Measurements from ENCODE around the gene GSTT2. TPM values are rescaled to one million over a fixed set of nuclear protein-coding genes. Genes with fewer than 3 reads are reported as not detected.
A peak's percentile ranks its signal among the peaks of the same experiment; 100 is the strongest.

Gene GSTT2
- total and polyA plus RNA-seq, 2 donors (not counting 3 experiments of a cell fraction or from before 2014, with no cell fraction given): 3.0 TPM; not detected in 1

DNA sequence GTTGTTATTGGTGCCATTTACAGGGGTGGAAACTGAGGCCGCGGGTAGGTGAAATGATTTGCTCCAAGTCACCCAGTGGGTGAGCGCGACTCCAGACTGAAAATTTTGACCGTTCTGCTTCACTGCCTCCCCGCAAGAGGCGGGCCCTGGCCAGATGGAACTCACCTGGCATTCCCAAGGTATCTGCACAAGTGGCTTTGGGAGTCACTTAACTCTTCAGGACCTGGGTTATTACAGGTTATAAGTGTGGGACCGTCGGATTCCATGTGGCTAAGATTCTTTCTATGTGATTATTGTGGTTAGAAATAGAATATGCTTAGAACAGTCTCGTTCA, 31.8 kb downstream of the GSTT2 start:
- H3K9me3 ChIP-seq (replicated peaks; ENCODE audit: control insufficient read depth, insufficient read depth, low read length): no peaks in the 10 kb centered on the region
- H3K9me1 ChIP-seq (replicated peaks; ENCODE audit: control insufficient read depth, extremely low read depth, insufficient read depth, low read length): no peaks in the 10 kb centered on the region
- H3K36me3 ChIP-seq (ENCODE audit: control insufficient read depth in 2 of 2, extremely low read depth in 1 of 2, insufficient read depth in 2 of 2, low read length in 2 of 2): no peaks in the 10 kb centered on the region
- intact Hi-C loops (cut with micrococcal nuclease) (loop anchor here (1.0 to 5.0 kb wide), 2 partner anchors 49 to 146 kb away; no protein-coding TSS in a partner anchor), dilution Hi-C loops (cut with MboI; ENCODE audit: extremely low pct_ligation_motif_present, low sequenced_read_pairs) (no loop called here)
- H3K4me1 ChIP-seq (ENCODE audit: control insufficient read depth, extremely low read depth, insufficient read depth, low read length): peaks cover 5% of the 10 kb centered on the region
- DNase-seq (ENCODE audit: low read depth, low spot score) (no peak), FAIRE-seq (peak; percentile 47)
- H3K27ac ChIP-seq (ENCODE audit: insufficient read depth, low read depth, low read length): peak overlapping the region; percentile 46
- H2AFZ ChIP-seq (ENCODE audit: low read depth, low read length): peak overlapping the region; percentile 81
- no peaks in the 10 kb centered on the region for H3K27me3 ChIP-seq (ENCODE audit: control insufficient read depth in 2 of 2, insufficient read depth in 2 of 2, low read length in 2 of 2)
- BruUV-seq (replicated peaks): no TSS peak
- CTCF ChIA-PET: interaction anchor here (0.7 to 1.1 kb wide), 3 partner anchors 34 to 163 kb away, joined by 3 to 4 read pairs (median 3); no protein-coding TSS in a partner anchor
- POLR2A ChIA-PET: no interaction called here
- H3K4me3 ChIP-seq (replicated peaks in 1 of 3; ENCODE audit: insufficient read depth in 1 of 3, low read depth in 1 of 3, low read length in 3 of 3): peak overlapping the region; percentile 78 to 93 (median 88)
- H3K79me2 ChIP-seq (ENCODE audit: control insufficient read depth, insufficient read depth, low read length): peaks cover 34% of the 10 kb centered on the region
- H3K9ac ChIP-seq (replicated peaks; ENCODE audit: extremely low read depth, insufficient read depth, low read length): peak overlapping the region; percentile 77
- no peaks in the 10 kb centered on the region for H4K20me1 ChIP-seq (replicated peaks; ENCODE audit: control insufficient read depth, extremely low read depth, insufficient read depth, low read length)
- TF ChIP-seq JUN (IDR thresholded peaks at IDR 0.05; ENCODE audit: borderline replicate concordance, insufficient read depth, insufficient read length, low read depth) (no peak), GATA2 (IDR thresholded peaks at IDR 0.05; ENCODE audit: insufficient read depth, insufficient read length, low read depth, low read length) (no peak), EZH2 (IDR thresholded peaks at IDR 0.05; ENCODE audit: borderline replicate concordance, low read depth, low read length, severe bottlenecking) (no peak), MYC (IDR thresholded peaks at IDR 0.05; ENCODE audit: low read depth, low read length) (no peak), POLR2AphosphoS5 (IDR thresholded peaks at IDR 0.05; ENCODE audit: insufficient read depth, low read depth, low read length) (no peak), FOS (IDR thresholded peaks at IDR 0.05; ENCODE audit: borderline replicate concordance, insufficient read depth, low read length) (no peak), POLR2A (IDR thresholded peaks at IDR 0.05; ENCODE audit: low read depth, low read length) (no peak)
- TF ChIP-seq, protein P1, sequence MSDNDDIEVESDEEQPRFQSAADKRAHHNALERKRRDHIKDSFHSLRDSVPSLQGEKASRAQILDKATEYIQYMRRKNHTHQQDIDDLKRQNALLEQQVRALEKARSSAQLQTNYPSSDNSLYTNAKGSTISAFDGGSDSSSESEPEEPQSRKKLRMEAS (IDR thresholded peaks at IDR 0.05; ENCODE audit: insufficient read depth, insufficient read length): no peak
- TF ChIP-seq, protein P2, sequence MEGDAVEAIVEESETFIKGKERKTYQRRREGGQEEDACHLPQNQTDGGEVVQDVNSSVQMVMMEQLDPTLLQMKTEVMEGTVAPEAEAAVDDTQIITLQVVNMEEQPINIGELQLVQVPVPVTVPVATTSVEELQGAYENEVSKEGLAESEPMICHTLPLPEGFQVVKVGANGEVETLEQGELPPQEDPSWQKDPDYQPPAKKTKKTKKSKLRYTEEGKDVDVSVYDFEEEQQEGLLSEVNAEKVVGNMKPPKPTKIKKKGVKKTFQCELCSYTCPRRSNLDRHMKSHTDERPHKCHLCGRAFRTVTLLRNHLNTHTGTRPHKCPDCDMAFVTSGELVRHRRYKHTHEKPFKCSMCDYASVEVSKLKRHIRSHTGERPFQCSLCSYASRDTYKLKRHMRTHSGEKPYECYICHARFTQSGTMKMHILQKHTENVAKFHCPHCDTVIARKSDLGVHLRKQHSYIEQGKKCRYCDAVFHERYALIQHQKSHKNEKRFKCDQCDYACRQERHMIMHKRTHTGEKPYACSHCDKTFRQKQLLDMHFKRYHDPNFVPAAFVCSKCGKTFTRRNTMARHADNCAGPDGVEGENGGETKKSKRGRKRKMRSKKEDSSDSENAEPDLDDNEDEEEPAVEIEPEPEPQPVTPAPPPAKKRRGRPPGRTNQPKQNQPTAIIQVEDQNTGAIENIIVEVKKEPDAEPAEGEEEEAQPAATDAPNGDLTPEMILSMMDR (IDR thresholded peaks at IDR 0.05; ENCODE audit: extremely low read depth in 1 of 2, insufficient read depth in 1 of 2, low read depth in 1 of 2, low read length in 2 of 2): no peak
- H3K4me2 ChIP-seq (ENCODE audit: insufficient read depth, low read length): peak overlapping the region; percentile 78

All from endothelial cell of umbilical vein (primary cell).